ENCODE data around the gene HTRA1.

GRCh38 chr10:122560279-122560804 lies 99.0 kb downstream of the HTRA1 start, which contains the start of gene DMBT1:
- no peak for TF ChIP-seq CTCF (IDR thresholded peaks at IDR 0.05)
- TF ChIP-seq POLR2AphosphoS5 (IDR thresholded peaks at IDR 0.05): no peak
